HG02884 (cell line): ENCODE data around the gene PZP.
A peak's percentile ranks its signal among the peaks of the same experiment; 100 is the strongest.
"Not testable (repeated sequence)": the region's sequence is repeated elsewhere in the genome, so short reads cannot be mapped to it uniquely, and the experiment has no call there.

Source experiments
- ATAC-seq: cut with Tn5 transposase; IDR thresholded peaks from one replicate; pipeline ENCODE4 v1.9.1; 2021; ENCODE audit warnings: mild to moderate bottlenecking, moderate library complexity; ENCODE audit not compliant: unreplicated experiment

PZP gene

DNA sequence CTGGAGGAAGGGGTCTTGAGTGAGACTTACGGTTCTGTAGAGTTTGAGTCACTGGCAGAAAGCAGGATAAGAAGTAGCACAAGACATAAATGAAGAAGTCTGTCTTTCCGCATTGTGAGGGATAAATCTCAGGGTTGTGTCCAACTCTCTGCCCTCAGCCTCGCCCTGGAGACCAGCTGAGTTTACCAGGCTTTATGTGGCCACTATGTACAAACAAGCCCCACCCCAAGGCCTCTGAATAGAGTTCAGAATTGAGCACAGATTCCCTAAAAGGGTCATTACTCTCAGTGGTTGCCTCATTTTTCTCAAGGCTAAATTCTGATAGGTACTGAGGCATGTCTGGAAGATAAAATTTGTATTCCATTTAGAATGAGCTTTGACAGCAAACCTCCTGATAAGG, at the start of gene PZP:
PZP (minus strand) TSS at position 167 of the 400 bp plus-strand sequence; CDS start at position 113, 54 bp downstream.
- ATAC-seq, result no peak

DNA sequence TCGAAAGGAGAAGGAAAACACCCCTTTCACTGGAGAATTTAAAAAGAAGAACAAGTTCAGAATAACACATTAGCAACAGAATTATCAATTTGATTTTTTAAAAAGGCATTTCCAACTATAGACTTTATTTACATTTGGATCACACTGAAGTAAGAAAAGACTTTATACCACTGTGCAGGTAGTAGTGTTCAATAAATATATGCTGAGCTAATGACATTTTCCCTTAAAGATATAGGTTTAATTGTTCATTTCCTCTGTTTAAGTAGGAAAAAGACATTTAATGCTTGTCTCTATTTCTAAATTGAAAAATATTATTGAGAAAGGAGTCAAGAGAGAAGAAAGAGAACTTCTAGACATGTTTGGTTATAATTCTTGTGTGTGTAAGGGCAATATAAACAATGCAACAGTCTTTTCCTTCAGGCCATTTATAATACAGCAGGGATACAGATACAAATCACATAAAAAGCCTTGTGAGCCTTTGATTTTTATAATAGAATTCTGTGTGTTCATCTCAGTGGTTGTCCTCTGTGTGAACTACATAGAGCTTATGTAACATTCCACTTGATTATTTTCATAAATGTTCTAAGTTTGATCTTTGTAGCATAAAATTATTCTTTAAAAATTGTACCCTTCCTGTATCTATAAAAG, 48.7 kb upstream of the PZP start:
- no peak for ATAC-seq

DNA sequence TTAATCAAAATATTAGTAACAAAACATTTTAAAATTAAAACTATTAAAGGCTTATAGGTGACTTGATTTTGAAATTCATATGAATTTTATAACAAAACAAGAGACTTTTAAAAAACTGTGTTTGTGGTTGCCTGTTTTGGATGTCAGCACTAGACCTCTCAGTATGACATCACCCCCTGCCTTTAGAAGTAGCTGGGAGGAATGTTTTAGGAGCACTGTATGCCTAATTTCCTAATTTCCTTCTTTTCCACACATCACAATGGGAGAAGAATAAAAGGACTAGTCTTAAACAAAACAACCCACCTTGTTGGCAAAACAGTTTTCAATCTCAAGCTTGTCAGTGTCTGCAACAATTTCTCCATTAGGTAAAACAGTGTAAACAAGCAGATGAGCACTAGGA, 48.1 kb upstream of the PZP start:
- no peak for ATAC-seq

DNA sequence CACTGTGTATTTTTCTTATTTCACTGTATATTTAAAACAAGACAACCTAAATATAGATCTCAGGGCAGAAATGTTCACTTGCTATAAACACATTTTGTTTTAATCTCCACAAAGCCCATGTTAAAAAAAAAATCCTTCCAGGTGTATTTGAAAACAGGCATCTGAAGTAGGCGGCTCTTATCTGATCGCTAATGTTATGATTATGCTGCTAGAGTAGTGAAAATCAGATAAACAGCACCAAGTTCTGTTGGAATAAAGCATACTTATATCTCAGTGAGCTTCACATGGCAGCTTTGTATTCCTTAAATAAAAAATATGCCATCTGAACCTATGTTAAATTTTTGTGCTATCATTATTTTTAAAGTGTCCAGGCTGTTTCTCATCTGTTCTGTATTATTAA, 47.6 kb upstream of the PZP start:
- ATAC-seq, result no peak

DNA sequence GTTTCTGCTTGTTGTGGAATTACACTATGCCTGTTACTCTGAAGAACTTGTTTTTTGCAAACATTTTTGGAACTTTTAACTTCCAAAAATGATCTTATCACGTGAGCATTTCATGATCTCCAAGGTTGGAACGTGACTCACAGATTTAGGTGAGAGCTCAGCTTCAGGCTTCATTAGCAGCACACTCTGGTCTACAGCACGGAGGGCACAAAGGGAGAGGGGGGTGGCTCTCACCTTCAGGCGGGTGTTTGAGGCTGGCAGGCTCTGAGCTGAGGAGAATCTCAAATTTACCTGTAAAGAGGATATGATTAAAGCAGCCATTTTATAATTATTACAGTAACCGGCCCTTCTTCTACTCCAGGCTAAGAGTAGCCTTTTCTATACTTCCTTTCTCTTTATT, 45.3 kb upstream of the PZP start:
- ATAC-seq, result no peak

DNA sequence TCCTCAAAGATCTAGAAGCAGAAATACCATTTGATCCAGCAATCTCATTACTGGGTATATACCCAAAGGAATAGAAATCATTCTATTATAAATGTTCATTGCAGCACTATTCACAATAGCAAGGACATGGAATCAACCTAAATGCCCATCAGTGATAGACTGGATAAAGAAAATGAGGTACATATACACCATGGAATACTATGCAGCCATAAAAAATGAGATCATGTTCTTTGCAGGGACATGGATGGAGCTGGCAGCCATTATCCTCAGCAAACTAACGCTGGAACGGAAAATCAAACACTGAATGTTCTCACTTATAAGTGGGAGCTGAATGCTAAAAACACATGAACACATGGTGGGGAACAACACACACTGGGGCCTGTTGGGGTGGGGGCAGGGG, 44.6 kb upstream of the PZP start:
- not testable (repeated sequence) for ATAC-seq

DNA sequence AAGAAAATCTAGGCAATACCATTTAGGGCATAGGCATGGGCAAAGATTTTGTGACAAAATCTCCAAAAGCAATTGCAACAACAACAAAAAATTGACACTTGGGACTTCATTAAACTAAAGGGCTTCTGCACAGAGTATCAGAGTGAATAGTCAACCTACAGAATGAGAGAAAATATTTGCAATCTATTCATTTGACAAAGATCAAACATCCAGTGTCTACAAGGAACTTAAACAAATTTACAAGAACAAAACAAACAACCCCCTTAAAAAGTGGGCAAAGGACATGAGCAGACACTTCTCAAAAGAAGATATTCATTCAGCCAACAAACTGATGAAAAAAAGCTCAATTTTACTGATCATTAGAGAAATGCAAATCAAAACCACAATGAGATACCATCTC, 44.1 kb upstream of the PZP start:
- no peak for ATAC-seq

DNA sequence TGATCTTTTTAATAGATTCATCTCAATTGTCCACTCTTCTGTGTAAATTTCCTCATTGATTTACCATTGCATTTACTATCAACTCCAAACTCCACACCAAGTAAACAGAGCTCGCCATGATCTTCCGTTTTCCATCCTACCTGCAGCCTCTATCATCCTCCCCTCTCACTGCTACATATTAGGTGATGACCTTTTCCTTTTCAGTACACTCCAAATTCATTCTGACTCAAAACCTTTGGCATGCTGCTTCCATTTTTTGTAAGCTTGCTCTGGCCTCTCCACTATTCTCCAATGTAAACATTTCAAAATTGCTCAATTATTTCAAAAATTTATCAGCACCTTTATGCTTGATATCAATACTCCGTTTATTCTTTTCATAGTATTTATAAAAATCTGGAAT, 40.2 kb upstream of the PZP start:
- no peak for ATAC-seq

DNA sequence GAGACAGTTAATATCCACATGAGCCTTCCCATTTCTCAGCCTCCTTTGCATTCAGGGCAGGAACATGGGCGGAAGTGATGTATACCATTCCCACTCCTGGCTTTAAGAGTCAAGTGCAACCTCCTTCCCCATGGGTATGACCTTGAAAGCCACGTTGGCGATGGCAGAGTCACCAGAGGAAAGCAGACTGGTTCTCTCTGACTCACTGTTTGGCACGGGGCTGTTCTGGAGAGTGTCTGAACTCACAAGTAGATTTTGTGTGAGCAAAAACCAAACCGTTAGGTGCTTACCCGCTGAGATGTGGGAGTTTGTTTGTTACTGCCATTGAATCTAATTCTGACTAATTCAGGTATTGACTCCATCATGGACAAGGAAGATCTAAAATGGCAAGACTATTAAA, 36.7 kb upstream of the PZP start:
- peak; percentile 85 for ATAC-seq

DNA sequence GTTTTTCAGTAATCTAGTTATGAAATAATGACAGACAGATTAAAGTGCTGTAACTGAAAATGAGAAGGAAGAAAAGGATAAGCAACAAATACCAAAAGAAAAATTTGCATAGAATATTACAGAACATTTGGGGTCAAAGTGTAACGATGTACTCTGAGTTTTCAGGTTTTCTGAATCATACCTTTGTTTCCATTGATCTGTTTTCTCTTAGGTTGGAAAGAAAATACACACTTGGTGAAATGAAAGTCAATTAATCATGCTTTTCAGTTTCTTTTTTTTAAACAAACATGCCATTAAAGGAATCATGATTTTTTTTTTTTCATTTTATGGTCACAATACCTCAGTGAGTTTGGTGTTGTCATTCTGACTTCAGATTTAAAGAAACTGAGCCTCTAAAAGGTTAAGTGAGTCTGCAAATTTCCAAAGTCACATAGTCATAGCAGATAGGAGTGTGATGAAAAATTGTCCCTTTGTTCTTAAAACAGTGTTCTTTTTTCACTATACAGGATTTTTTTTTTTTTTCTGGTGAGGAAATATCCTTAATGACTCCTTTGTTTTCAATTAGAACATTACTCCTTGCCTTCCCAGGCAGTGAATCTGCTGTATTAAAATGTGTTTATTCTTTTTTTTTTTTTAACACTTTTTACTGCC, 35.9 kb upstream of the PZP start:
- no peak for ATAC-seq

DNA sequence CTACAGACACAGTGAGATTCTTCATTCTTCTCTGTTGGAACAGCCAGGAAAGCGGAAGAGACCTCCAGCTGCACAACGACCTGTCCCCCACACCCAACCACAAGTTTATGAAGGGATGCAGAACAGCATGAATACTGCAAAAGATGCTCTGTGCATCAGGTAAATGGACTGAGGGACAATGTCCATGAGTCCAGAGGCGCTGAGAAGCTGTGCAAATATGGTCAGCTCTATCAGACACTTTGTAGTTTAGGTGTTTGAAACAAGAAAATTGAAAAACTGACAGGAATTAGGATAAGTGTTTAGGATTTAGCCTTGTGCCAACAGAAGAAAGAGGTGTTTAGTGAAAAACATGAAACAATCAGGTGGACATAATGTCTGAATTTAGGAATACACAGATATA, 33.1 kb upstream of the PZP start:
- no peak for ATAC-seq

DNA sequence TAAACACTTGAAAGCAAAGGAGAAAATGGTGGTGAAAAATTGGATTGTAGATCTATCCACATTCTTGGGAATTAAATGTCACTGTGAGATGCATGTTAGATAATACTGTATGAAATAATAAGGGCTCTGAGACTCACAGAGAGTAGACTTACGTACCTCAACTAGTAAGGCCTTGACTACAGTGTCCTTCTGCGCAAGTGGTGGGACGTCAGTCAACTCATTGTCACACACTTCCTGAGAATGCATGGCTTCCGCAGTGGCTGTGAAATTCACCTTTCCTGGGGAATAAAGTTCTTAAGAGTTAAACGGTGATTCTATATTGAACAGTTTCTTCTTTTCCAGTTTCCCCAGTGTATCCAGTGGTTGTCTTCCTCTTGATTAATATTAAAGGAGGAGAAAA, 32.6 kb upstream of the PZP start:
- no peak for ATAC-seq

DNA sequence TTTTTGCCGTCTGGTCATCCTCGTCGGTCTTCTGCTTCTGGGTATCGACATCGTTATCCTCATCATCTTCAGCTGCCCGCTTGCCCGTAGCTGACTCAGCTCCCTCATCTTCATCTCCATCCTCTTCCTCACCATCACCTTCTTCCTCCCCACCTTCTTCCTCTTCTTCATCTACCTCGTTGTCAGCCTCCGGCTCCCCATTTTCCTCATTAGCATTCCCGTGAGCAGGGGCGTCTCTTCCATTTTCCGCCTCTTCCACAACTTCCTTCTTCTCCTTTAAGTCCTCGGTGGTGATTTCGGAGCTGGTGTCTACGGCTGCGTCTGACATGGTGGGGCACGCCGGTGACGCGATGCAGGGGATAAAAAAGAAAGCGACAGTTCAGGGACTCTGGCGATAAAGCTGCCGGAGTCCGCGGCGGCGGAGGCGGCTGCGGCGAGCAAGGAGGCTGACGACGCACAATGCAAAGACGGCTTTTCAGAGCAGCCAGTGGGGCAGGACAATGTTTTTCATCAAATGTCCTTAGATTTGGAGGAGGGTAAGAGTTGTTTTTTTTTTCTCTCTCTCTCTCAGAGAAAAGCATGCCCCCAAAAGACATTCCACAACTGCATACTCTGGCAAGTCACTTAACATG, 31.9 kb upstream of the PZP start:
- not testable (repeated sequence) for ATAC-seq

DNA sequence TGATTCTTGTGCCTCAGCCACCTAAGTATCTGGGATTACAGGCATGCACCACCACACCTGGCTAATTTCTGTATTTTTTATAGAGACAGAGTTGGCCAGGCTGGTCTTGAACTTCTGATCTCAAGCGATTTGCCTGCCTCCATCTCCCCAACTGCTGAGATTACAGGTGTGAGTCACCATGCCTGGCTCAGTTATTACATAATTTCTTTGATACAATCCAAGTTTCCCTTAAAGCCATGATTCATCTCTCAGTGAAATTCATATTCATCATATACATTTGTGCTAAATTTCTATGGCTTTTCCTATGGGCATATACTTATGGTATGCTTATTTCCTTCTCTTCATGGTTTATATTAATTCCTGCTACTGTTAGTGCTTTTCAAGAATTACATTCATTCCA, 29.1 kb upstream of the PZP start:
- ATAC-seq, result no peak

DNA sequence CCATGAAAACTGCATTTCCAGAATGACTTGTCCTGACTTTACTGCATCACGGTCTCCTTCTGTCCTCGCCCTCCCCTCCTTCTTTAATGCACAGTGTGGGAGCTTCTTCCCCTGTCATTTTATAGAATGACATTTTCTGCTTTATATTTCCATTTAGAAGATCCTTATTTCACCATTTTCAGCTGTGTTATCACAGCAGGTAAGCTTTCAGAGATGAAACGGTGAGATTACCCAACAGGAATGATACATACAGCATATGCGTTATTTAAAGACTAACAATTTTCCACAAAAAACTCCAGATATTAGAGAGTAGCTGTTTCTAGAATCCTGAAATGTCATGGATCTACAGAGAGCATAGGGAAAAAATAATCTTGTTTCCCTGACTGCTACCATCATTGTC, 27.3 kb upstream of the PZP start:
- ATAC-seq, result no peak

DNA sequence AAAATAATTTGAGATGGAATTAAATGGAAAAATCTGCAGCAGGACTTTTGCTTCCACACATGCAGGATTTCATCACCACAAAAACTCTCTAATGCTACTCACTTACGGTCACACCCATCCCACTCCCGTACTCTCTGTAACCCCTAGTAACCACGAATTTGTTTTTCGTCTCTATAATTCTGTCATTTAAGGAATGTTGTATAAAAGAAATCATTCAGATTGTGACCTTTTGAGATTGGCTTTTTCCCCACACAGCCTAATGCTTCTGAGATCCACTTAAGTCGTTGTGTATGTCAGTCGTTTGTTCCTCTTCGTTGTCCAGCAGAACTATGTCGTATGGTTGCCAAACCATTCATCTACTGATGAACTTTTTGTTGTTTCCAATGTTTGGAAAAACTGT, 19.8 kb upstream of the PZP start:
- no peak for ATAC-seq

DNA sequence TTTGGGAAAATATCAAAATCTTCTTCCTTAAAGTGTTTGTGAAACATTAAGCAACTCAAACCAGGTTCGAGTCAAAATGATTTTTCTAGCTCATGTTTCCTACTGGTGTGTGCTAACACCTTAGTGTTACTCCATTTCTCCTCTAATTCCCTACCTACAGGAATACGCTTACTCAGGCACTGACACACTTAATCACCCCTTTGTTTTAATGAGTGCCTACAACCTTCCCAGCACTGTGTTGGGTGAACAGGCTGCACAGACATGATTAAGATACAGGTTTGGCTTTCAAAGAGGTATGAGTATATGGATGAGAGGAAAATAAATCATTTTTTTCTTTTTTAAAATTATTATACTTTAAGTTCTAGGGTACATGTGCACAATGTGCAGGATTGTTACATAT, 15.6 kb upstream of the PZP start:
- no peak for ATAC-seq

DNA sequence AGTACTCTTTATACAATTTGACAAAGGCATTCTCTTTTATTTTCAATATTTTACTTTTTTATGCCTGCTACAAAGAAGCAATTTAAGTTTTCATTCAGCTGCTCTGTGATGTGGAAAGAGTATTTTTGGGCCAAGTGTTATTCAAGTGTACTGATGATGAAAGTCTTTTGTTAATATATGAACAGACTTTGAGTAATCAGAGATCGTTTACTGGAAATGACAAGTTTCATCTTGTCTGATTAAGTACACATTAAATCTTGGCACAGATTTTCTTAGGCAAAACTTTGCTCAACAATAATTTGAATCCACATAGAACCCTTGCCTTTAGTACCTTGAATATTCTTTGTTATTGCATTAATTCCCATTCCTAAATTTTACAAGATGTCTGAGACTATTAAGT, 13.3 kb upstream of the PZP start:
- ATAC-seq, result no peak

DNA sequence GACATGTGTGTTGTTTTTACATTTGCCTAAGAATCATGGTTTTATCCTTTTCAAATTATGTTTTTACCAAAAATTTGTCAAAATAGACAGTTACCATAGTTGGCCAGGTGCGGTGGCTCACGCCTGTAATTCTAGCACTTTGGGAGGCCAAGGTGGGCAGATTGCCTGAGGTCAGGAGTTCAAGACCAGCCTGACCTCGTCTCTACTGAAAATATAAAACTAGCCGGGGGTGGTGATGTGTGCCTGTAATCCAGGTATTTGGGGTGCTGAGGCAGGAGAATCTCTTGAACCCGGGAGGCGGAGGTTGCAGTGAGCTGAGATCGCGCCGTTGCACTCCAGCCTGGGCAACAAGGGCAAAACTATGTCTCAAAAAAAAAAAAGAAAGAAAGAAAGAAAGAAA, 12.8 kb upstream of the PZP start:
- ATAC-seq, result not testable (repeated sequence)

DNA sequence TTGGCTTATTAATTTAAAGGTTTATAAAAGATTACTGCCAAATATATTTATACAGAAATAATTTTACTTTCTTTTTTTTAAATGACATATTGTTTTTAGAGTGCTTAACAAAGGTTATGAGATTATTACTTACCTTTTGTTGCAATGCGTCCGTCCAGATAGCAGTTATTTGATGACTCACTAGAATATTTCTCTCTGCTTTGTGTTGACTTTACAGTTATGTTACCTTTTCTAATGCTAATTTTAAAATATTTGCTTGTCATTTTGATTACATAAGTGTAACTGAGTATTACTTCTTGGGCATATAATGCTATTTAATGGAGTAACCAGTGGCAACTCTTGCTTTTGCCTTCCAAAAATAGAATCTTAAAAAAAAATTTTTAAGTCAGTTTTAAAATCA, 6.3 kb upstream of the PZP start:
- no peak for ATAC-seq

DNA sequence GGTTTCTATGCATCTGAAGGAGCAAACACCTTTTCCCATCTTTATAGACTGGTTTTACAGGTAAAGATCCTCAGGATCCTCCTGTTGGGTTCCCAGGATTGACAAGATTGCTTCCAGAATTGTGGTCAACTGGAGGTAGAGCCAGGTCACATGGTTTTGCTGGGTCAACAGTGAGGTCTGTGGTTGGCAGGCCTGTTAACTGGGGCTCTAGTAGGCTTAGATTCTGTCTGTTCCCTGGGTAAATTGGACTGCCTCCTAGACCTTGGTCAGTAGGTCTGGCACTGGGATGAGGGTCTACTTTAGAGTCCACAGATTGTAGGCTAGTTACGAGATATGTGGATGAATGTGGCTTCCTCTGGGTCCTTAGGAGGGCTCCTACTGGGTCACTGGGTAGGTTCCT, 3.5 kb upstream of the PZP start:
- no peak for ATAC-seq

DNA sequence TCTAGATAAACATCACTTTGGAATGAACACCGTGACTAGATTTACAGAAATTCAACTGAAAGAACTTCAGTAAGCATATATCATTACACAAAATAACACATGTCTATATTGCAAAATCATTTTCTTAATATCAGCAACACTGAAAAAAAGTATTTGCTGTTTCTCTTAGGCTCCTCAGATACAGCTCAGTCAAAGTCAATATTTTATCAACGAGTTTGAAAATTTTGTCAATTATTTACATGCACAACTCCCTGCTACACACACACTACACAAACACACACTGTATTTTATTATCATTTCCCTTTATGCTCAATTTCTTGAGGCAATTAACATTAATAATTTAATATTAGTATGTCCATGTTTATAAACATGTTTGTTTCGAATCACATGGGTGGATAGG, 3.8 kb downstream of the PZP start:
- no peak for ATAC-seq

DNA sequence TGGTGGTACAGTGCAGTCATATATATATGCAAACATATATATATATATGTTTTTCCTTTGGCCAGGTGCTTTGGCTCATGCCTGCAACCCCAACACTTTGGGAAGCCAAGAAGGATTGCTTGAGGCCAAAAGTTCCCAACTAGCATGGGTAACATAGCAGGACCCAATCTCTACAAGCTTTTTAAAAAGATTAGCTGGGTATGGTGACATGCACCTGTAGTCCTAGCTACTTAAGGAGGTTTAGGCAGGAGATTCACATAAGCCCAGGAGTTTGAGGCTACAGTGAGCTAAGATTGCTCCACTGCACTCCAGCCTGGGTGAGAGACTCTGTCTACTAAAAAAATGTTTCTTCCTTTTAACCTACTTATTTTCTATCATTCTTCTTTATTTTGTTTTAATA, 10.2 kb downstream of the PZP start:
- no peak for ATAC-seq
